ENCODE data around the gene CC2D1B. TPM values are rescaled to one million over a fixed set of nuclear protein-coding genes. Genes with fewer than 3 reads are reported as not detected.

The CC2D1B gene
- total RNA-seq, 1 experiment from 2014 or later: 22.6 TPM

GRCh38 chr1:52325786-52326185 lies 40.2 kb downstream of the CC2D1B start:
- no peak for DNase-seq (ENCODE audit: low spot score)
- no peaks in the 10 kb centered on the region for H3K27me3 Mint-ChIP-seq (ENCODE audit: low read depth)
- TF ChIP-seq, protein P1, sequence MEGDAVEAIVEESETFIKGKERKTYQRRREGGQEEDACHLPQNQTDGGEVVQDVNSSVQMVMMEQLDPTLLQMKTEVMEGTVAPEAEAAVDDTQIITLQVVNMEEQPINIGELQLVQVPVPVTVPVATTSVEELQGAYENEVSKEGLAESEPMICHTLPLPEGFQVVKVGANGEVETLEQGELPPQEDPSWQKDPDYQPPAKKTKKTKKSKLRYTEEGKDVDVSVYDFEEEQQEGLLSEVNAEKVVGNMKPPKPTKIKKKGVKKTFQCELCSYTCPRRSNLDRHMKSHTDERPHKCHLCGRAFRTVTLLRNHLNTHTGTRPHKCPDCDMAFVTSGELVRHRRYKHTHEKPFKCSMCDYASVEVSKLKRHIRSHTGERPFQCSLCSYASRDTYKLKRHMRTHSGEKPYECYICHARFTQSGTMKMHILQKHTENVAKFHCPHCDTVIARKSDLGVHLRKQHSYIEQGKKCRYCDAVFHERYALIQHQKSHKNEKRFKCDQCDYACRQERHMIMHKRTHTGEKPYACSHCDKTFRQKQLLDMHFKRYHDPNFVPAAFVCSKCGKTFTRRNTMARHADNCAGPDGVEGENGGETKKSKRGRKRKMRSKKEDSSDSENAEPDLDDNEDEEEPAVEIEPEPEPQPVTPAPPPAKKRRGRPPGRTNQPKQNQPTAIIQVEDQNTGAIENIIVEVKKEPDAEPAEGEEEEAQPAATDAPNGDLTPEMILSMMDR (IDR thresholded peaks at IDR 0.05): no peak
- no peak for TF ChIP-seq FOXK1 (CRISPR knock-in tag; IDR thresholded peaks at IDR 0.05)
- TF ChIP-seq HMGA2 (CRISPR knock-in tag; IDR thresholded peaks at IDR 0.05): no peak
- TF ChIP-seq, protein P2, sequence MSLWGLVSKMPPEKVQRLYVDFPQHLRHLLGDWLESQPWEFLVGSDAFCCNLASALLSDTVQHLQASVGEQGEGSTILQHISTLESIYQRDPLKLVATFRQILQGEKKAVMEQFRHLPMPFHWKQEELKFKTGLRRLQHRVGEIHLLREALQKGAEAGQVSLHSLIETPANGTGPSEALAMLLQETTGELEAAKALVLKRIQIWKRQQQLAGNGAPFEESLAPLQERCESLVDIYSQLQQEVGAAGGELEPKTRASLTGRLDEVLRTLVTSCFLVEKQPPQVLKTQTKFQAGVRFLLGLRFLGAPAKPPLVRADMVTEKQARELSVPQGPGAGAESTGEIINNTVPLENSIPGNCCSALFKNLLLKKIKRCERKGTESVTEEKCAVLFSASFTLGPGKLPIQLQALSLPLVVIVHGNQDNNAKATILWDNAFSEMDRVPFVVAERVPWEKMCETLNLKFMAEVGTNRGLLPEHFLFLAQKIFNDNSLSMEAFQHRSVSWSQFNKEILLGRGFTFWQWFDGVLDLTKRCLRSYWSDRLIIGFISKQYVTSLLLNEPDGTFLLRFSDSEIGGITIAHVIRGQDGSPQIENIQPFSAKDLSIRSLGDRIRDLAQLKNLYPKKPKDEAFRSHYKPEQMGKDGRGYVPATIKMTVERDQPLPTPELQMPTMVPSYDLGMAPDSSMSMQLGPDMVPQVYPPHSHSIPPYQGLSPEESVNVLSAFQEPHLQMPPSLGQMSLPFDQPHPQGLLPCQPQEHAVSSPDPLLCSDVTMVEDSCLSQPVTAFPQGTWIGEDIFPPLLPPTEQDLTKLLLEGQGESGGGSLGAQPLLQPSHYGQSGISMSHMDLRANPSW (CRISPR knock-in tag; conservative IDR thresholded peaks at IDR 0.05; ENCODE audit: low read depth): no peak
- no peak for TF ChIP-seq USF2 (CRISPR knock-in tag; IDR thresholded peaks at IDR 0.05)
- no peak for TF ChIP-seq GTF2I (CRISPR knock-in tag; conservative IDR thresholded peaks at IDR 0.05)
- no peak for TF ChIP-seq NFYB (CRISPR knock-in tag; conservative IDR thresholded peaks at IDR 0.05; ENCODE audit: low read depth)
- TF ChIP-seq RORB (CRISPR knock-in tag; IDR thresholded peaks at IDR 0.05): no peak
- TF ChIP-seq IRF2 (CRISPR knock-in tag; IDR thresholded peaks at IDR 0.05; ENCODE audit: borderline replicate concordance, low read depth): no peak
- no peak for TF ChIP-seq OVOL2 (CRISPR knock-in tag; IDR thresholded peaks at IDR 0.05; ENCODE audit: borderline replicate concordance)
- no peak for TF ChIP-seq SOX15 (CRISPR knock-in tag; IDR thresholded peaks at IDR 0.05)
- TF ChIP-seq MXD4 (CRISPR knock-in tag; IDR thresholded peaks at IDR 0.05; ENCODE audit: borderline replicate concordance): no peak
- no peak for TF ChIP-seq SMAD4 (CRISPR knock-in tag; IDR thresholded peaks at IDR 0.05)
- no peak for TF ChIP-seq JAZF1 (CRISPR knock-in tag; IDR thresholded peaks at IDR 0.05)
- no peak for TF ChIP-seq NR1H2 (CRISPR knock-in tag; IDR thresholded peaks at IDR 0.05)
- TF ChIP-seq NFE2L1 (CRISPR knock-in tag; IDR thresholded peaks at IDR 0.05): no peak
- TF ChIP-seq, protein P3, sequence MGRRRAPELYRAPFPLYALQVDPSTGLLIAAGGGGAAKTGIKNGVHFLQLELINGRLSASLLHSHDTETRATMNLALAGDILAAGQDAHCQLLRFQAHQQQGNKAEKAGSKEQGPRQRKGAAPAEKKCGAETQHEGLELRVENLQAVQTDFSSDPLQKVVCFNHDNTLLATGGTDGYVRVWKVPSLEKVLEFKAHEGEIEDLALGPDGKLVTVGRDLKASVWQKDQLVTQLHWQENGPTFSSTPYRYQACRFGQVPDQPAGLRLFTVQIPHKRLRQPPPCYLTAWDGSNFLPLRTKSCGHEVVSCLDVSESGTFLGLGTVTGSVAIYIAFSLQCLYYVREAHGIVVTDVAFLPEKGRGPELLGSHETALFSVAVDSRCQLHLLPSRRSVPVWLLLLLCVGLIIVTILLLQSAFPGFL (CRISPR knock-in tag; IDR thresholded peaks at IDR 0.05; ENCODE audit: borderline replicate concordance): no peak
- TF ChIP-seq, protein P4, sequence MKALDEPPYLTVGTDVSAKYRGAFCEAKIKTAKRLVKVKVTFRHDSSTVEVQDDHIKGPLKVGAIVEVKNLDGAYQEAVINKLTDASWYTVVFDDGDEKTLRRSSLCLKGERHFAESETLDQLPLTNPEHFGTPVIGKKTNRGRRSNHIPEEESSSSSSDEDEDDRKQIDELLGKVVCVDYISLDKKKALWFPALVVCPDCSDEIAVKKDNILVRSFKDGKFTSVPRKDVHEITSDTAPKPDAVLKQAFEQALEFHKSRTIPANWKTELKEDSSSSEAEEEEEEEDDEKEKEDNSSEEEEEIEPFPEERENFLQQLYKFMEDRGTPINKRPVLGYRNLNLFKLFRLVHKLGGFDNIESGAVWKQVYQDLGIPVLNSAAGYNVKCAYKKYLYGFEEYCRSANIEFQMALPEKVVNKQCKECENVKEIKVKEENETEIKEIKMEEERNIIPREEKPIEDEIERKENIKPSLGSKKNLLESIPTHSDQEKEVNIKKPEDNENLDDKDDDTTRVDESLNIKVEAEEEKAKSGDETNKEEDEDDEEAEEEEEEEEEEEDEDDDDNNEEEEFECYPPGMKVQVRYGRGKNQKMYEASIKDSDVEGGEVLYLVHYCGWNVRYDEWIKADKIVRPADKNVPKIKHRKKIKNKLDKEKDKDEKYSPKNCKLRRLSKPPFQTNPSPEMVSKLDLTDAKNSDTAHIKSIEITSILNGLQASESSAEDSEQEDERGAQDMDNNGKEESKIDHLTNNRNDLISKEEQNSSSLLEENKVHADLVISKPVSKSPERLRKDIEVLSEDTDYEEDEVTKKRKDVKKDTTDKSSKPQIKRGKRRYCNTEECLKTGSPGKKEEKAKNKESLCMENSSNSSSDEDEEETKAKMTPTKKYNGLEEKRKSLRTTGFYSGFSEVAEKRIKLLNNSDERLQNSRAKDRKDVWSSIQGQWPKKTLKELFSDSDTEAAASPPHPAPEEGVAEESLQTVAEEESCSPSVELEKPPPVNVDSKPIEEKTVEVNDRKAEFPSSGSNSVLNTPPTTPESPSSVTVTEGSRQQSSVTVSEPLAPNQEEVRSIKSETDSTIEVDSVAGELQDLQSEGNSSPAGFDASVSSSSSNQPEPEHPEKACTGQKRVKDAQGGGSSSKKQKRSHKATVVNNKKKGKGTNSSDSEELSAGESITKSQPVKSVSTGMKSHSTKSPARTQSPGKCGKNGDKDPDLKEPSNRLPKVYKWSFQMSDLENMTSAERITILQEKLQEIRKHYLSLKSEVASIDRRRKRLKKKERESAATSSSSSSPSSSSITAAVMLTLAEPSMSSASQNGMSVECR (CRISPR knock-in tag; IDR thresholded peaks at IDR 0.05; ENCODE audit: borderline replicate concordance): no peak
- no peak for TF ChIP-seq TEAD4 (CRISPR knock-in tag; IDR thresholded peaks at IDR 0.05)
- peaks cover 3% of the 10 kb centered on the region; the same call in 1 of the 2 replicates for H3K36me3 Mint-ChIP-seq
- H3K4me1 Mint-ChIP-seq: peaks cover 12% of the 10 kb centered on the region
- ChIA-PET CTCF (interaction anchor here (0.8 kb wide), 1 partner anchor 24 kb away, joined by 3 read pairs; no protein-coding TSS in a partner anchor), POLR2A (interaction anchor here (0.6 kb wide), 1 partner anchor 513 kb away, joined by 3 read pairs; no protein-coding TSS in a partner anchor)
- H3K9me3 Mint-ChIP-seq: no peaks in the 10 kb centered on the region; the same call in 1 of the 2 replicates
- peak overlapping the region; percentile 17; the same call in 1 of the 2 replicates for H3K27ac Mint-ChIP-seq
- no peak for ATAC-seq
- H3K4me3 Mint-ChIP-seq: no peak overlapping the region

All from WTC11 (cell line).